K562 (cell line): ENCODE results near the gene GOSR1.

Source experiments
- ATF7 ChIP-seq: fragments of 450-650 bp; IDR thresholded peaks from 2 replicates; pipeline ENCODE4 v1.7.1; 2014; ENCODE audit warnings: mild to moderate bottlenecking, moderate library complexity
- FOS ChIP-seq: IDR thresholded peaks from 3 replicates; pipeline ENCODE4 v1.6.1; 2011; ENCODE audit not compliant: insufficient read length; ENCODE audit errors: extremely low read depth
- FOXM1 ChIP-seq, 2 experiments: fragments of 450-650 bp in 1 of 2; sonication (generic) in 1 of 2; formaldehyde crosslinking in 1 of 2; IDR thresholded peaks; 2 replicates each; pipeline versions ENCODE4 v1.6.1 to v1.9.0; 2017 to 2022; ENCODE audit warnings: low read depth in 2 of 2, mild to moderate bottlenecking in 2 of 2, missing genetic modification reagents in 1 of 2, moderate library complexity in 1 of 2
- HDAC3 ChIP-seq: fragments of 450-650 bp; IDR thresholded peaks from 2 replicates; pipeline ENCODE4 v1.6.1; 2018; ENCODE audit warnings: borderline replicate concordance, mild to moderate bottlenecking, moderate library complexity; ENCODE audit not compliant: partially characterized antibody
- KDM2B ChIP-seq: fragments of 250-450 bp; sonication (Bioruptor Pico); IDR thresholded peaks from 2 replicates; pipeline ENCODE4 v1.8.0; 2021; ENCODE audit warnings: mild to moderate bottlenecking, moderate library complexity
- POLR2A ChIP-seq: fragments of 450-650 bp; conservative IDR thresholded peaks from 2 replicates; pipeline ENCODE4 v1.6.1; 2016
- ZSCAN29 ChIP-seq: fragments of 450-650 bp; IDR thresholded peaks from 2 replicates; pipeline ENCODE4 v1.6.1; 2017
- TF ChIP-seq, protein P1 (sequence below), 2 experiments: fragments of 450-650 bp in 1 of 2; sonication (generic) in 1 of 2; formaldehyde crosslinking; conservative IDR thresholded peaks; 2 replicates each; pipeline versions ENCODE4 v1.4.0 to v1.8.1; 2020 to 2022; ENCODE audit warnings: mild to moderate bottlenecking in 1 of 2, missing genetic modification reagents in 1 of 2
- TF ChIP-seq, protein P2 (sequence below), 3 experiments: fragments of 200-800 bp in 1 of 3; fragments of 250-450 bp in 1 of 3; fragments of 450-650 bp in 1 of 3; sonication (Bioruptor Pico) in 1 of 3; sonication (Bioruptor generic) in 1 of 3; formaldehyde crosslinking in 1 of 3; IDR thresholded peaks; 2 replicates each; pipeline versions ENCODE4 v1.6.1 to v1.8.0; 2016 to 2022; ENCODE audit warnings: mild to moderate bottlenecking in 2 of 3, missing genetic modification characterization in 2 of 3, missing compliant biosample characterization in 1 of 3, moderate library complexity in 1 of 3
- TF ChIP-seq, protein P3 (sequence below): IDR thresholded peaks from 2 replicates; pipeline ENCODE4 v1.6.1; 2016; ENCODE audit warnings: missing genetic modification characterization, missing compliant biosample characterization
- TF ChIP-seq, protein P4 (sequence below): IDR thresholded peaks from 2 replicates; pipeline ENCODE4 v1.6.1; 2012; ENCODE audit warnings: low read depth, low read length, improper control_type of control experiment, borderline replicate concordance
- TF ChIP-seq, protein P5 (sequence below): fragments of 250-450 bp; sonication (Bioruptor Pico); IDR thresholded peaks from 2 replicates; pipeline ENCODE4 v1.5.0; 2022; ENCODE audit warnings: mild to moderate bottlenecking
- TF ChIP-seq, protein P6 (sequence below): sonication (generic); formaldehyde crosslinking; IDR thresholded peaks from 2 replicates; pipeline ENCODE4 v1.4.0; 2020; ENCODE audit warnings: mild to moderate bottlenecking, missing genetic modification reagents

DNA sequence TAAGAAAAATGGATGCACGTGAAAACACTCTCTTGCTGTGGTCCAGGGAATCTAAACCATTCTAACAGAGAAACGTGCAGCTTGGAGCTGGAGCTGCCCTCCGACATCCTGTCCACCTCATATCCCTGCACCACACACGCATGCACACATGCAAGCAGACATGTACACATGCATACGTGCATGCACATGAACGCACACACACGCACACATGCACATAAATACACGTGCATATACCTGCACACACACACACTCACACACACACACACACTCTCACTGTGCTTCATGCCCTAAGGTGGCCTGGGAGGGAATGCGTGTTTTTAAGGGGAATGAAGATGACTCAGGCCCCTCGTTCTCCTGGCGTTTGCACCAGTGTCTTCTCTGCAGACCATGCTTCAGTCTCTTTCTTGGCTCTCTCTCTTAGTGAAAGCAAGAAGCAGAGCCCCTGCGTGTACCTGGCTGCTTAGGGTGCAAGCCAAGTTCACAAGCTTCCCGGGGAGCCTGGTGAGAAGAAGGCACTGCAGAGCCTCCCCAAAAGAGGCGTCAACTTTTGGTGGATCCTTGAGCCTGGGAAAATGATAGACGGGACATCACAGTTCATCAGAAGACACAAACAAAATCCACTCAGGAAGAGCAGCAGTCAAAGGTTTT lies 72.8 kb downstream of the GOSR1 start:
- TF ChIP-seq FOS (no peak), POLR2A (no peak), HDAC3 (no peak), ZSCAN29 (no peak), FOXM1 (IDR thresholded peaks at IDR 0.05; ENCODE audit: low read depth) (no peak), FOXM1 (CRISPR knock-in tag; IDR thresholded peaks at IDR 0.05; ENCODE audit: low read depth) (no peak), ATF7 (no peak), KDM2B (no peak)
- TF ChIP-seq, protein P1, sequence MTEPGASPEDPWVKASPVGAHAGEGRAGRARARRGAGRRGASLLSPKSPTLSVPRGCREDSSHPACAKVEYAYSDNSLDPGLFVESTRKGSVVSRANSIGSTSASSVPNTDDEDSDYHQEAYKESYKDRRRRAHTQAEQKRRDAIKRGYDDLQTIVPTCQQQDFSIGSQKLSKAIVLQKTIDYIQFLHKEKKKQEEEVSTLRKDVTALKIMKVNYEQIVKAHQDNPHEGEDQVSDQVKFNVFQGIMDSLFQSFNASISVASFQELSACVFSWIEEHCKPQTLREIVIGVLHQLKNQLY (CRISPR knock-in tag; conservative IDR thresholded peaks at IDR 0.05), result no peak
- TF ChIP-seq, protein P2, sequence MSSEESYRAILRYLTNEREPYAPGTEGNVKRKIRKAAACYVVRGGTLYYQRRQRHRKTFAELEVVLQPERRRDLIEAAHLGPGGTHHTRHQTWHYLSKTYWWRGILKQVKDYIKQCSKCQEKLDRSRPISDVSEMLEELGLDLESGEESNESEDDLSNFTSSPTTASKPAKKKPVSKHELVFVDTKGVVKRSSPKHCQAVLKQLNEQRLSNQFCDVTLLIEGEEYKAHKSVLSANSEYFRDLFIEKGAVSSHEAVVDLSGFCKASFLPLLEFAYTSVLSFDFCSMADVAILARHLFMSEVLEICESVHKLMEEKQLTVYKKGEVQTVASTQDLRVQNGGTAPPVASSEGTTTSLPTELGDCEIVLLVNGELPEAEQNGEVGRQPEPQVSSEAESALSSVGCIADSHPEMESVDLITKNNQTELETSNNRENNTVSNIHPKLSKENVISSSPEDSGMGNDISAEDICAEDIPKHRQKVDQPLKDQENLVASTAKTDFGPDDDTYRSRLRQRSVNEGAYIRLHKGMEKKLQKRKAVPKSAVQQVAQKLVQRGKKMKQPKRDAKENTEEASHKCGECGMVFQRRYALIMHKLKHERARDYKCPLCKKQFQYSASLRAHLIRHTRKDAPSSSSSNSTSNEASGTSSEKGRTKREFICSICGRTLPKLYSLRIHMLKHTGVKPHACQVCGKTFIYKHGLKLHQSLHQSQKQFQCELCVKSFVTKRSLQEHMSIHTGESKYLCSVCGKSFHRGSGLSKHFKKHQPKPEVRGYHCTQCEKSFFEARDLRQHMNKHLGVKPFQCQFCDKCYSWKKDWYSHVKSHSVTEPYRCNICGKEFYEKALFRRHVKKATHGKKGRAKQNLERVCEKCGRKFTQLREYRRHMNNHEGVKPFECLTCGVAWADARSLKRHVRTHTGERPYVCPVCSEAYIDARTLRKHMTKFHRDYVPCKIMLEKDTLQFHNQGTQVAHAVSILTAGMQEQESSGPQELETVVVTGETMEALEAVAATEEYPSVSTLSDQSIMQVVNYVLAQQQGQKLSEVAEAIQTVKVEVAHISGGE (CRISPR knock-in tag; IDR thresholded peaks at IDR 0.05), result no peak
- TF ChIP-seq, protein P3, sequence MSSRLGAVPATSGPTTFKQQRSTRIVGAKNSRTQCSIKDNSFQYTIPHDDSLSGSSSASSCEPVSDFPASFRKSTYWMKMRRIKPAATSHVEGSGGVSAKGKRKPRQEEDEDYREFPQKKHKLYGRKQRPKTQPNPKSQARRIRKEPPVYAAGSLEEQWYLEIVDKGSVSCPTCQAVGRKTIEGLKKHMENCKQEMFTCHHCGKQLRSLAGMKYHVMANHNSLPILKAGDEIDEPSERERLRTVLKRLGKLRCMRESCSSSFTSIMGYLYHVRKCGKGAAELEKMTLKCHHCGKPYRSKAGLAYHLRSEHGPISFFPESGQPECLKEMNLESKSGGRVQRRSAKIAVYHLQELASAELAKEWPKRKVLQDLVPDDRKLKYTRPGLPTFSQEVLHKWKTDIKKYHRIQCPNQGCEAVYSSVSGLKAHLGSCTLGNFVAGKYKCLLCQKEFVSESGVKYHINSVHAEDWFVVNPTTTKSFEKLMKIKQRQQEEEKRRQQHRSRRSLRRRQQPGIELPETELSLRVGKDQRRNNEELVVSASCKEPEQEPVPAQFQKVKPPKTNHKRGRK (tag), result no peak
- TF ChIP-seq, protein P4, sequence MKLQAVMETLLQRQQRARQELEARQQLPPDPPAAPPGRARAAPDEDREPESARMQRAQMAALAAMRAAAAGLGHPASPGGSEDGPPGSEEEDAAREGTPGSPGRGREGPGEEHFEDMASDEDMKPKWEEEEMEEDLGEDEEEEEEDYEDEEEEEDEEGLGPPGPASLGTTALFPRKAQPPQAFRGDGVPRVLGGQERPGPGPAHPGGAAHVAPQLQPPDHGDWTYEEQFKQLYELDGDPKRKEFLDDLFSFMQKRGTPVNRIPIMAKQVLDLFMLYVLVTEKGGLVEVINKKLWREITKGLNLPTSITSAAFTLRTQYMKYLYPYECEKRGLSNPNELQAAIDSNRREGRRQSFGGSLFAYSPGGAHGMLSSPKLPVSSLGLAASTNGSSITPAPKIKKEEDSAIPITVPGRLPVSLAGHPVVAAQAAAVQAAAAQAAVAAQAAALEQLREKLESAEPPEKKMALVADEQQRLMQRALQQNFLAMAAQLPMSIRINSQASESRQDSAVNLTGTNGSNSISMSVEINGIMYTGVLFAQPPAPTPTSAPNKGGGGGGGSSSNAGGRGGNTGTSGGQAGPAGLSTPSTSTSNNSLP, result no peak
- TF ChIP-seq, protein P5, sequence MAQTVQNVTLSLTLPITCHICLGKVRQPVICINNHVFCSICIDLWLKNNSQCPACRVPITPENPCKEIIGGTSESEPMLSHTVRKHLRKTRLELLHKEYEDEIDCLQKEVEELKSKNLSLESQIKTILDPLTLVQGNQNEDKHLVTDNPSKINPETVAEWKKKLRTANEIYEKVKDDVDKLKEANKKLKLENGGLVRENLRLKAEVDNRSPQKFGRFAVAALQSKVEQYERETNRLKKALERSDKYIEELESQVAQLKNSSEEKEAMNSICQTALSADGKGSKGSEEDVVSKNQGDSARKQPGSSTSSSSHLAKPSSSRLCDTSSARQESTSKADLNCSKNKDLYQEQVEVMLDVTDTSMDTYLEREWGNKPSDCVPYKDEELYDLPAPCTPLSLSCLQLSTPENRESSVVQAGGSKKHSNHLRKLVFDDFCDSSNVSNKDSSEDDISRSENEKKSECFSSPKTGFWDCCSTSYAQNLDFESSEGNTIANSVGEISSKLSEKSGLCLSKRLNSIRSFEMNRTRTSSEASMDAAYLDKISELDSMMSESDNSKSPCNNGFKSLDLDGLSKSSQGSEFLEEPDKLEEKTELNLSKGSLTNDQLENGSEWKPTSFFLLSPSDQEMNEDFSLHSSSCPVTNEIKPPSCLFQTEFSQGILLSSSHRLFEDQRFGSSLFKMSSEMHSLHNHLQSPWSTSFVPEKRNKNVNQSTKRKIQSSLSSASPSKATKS (CRISPR knock-in tag), result no peak
- TF ChIP-seq, protein P6, sequence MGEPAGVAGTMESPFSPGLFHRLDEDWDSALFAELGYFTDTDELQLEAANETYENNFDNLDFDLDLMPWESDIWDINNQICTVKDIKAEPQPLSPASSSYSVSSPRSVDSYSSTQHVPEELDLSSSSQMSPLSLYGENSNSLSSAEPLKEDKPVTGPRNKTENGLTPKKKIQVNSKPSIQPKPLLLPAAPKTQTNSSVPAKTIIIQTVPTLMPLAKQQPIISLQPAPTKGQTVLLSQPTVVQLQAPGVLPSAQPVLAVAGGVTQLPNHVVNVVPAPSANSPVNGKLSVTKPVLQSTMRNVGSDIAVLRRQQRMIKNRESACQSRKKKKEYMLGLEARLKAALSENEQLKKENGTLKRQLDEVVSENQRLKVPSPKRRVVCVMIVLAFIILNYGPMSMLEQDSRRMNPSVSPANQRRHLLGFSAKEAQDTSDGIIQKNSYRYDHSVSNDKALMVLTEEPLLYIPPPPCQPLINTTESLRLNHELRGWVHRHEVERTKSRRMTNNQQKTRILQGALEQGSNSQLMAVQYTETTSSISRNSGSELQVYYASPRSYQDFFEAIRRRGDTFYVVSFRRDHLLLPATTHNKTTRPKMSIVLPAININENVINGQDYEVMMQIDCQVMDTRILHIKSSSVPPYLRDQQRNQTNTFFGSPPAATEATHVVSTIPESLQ (CRISPR knock-in tag), result no peak
